HS-5 (cell line): ENCODE results near the gene OVCH1.
A peak's percentile ranks its signal among the peaks of the same experiment; 100 is the strongest.

ENCODE experiments used
- DNase-seq: peaks from one replicate; pipeline ENCODE4 v3.0.0-alpha.2; 2012; ENCODE audit warnings: low read depth

OVCH1 gene, protein sequence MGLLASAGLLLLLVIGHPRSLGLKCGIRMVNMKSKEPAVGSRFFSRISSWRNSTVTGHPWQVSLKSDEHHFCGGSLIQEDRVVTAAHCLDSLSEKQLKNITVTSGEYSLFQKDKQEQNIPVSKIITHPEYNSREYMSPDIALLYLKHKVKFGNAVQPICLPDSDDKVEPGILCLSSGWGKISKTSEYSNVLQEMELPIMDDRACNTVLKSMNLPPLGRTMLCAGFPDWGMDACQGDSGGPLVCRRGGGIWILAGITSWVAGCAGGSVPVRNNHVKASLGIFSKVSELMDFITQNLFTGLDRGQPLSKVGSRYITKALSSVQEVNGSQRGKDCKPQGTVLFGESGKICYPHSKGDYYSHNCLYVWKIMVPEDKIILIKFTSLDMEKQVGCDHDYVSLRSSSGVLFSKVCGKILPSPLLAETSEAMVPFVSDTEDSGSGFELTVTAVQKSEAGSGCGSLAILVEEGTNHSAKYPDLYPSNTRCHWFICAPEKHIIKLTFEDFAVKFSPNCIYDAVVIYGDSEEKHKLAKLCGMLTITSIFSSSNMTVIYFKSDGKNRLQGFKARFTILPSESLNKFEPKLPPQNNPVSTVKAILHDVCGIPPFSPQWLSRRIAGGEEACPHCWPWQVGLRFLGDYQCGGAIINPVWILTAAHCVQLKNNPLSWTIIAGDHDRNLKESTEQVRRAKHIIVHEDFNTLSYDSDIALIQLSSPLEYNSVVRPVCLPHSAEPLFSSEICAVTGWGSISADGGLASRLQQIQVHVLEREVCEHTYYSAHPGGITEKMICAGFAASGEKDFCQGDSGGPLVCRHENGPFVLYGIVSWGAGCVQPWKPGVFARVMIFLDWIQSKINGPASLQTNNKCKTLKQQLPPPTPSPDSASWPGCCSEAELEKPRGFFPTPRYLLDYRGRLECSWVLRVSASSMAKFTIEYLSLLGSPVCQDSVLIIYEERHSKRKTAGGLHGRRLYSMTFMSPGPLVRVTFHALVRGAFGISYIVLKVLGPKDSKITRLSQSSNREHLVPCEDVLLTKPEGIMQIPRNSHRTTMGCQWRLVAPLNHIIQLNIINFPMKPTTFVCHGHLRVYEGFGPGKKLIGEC

GRCh38 chr12:29497588-29497987, at the start of gene OVCH1:
Gene OVCH1, minus strand, starts transcription at chr12:29497686. Its CDS starts 0 bp downstream, at chr12:29497686.
- DNase-seq: no peak

- no peak for DNase-seq
Observed at GRCh38 chr12:29547151-29547632, 49.7 kb upstream of the OVCH1 start.

DNA sequence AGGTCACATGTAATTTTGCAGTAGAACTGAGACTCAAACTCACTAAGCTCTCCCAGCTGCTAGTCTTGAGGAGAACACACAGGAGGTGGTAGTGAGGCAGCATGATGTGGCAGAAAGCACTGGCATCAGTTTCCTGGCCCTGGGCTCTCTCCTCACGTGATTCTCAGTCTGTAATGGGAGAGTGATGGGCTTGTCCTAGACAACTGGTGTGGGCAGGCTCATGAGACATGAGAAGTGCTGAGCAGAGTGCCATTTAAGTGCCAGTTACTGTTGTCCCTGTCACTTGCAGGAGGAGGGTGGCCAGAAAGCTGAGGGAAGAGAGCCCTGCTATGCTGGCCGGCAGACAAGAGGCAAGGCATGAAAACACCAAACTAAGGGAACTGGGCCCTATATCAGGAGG, 48.5 kb upstream of the OVCH1 start:
- no peak for DNase-seq

- DNase-seq: no peak
Observed at GRCh38 chr12:29545102-29545467, 47.6 kb upstream of the OVCH1 start.

DNA sequence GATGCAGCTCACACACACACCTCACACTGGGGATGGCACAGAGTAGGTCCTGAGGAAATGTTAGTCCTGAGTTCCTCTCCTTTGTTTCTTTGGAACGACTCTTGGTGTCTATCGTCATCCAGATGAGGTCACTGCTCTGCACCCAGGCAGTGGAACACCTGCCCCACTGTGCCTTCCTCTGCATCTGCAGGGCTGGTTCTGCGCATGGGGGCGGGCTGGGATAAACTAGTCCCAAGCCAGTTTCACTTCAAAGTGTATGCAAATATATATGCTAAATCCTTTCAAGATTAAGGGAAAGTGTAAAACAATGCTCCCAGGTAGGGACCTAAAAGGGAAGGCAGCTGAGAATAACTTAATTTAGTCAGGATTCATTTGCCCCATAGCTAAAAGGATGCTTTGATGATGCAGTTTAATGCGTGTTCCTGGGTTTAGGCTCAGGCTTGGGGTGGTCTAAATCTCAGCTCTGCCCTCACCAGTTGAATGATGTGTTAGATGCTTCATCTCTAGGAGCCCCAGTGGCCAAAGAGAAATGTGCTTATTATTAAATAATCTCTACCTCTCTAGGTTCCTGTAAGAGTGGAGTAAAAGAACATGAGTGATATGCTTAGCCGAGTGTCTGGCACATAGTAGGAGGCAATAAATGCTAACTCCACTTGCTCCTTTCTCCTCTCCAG, 47.1 kb upstream of the OVCH1 start:
- DNase-seq: no peak

- DNase-seq: no peak
Observed at GRCh38 chr12:29543036-29543435, 45.5 kb upstream of the OVCH1 start.

- DNase-seq: no peak
Observed at GRCh38 chr12:29537298-29537697, 39.8 kb upstream of the OVCH1 start.

GRCh38 chr12:29534935-29535334, 37.4 kb upstream of the OVCH1 start:
- DNase-seq: no peak

- DNase-seq: no peak
Observed at GRCh38 chr12:29533815-29534489, 36.5 kb upstream of the OVCH1 start.

DNA sequence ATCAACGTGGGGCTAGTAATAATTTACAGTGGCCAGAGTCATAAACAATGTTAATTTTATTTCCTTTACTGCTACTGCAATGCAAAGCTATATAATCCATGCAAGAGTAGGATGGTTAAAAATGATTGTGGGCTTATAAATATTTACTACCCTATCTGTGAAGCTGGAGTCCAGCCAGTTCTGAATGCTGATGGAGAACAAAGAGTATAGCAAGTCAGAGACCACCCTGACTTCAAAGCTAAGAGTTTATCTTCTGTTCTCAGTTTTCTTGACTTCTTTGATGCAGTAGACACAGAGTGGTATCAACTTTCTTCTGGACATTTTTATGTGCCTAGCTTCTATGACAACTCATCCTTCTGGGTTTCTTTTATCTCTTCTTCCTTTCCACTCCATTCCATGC, 34.0 kb upstream of the OVCH1 start:
- DNase-seq: no peak

- DNase-seq: no peak
Observed at GRCh38 chr12:29530436-29530835, 33.0 kb upstream of the OVCH1 start.

DNA sequence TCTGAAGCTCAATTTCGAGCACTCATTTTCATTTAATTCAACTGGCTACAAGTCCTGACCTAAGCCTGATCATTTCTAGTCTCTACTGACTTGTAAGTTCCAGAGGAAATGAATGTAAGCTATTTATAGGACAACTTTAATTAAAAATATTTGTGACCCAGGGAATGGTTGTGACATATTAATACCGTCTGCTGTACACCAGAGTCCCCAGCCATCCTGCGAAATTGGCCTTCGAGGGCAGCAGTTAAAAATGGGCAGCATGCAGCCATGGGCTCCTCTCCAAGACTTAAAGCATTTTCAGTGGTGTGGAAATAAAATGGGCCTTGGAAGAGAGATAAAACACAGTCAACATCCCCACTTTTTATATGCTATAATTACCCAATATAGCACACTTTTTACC, 30.7 kb upstream of the OVCH1 start:
- no peak for DNase-seq

- peak; percentile 47 for DNase-seq
Observed at GRCh38 chr12:29521951-29522350, 24.5 kb upstream of the OVCH1 start.

- DNase-seq: peak; percentile 34
Observed at GRCh38 chr12:29519585-29520182, 22.2 kb upstream of the OVCH1 start.

- no peak for DNase-seq
Observed at GRCh38 chr12:29518407-29518806, 20.9 kb upstream of the OVCH1 start.

DNA sequence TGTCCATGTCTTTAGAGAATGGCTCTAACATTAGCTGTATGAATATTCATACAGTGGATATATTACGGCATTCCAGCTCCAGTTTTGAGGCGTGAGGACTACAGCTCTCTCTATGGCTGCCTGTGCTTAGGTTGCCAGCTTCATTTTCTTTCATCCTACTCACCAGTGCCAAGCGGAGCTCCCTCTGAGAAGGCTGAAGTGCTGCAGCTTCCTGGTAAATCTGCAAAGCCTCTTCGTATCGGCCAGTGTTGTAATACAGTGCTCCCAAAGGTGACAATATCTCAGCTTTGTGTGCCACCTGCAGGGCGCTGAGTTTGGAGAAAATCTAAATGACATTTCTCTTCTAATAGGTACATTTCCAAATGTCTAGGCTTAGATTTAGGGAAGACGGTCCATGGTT, 19.8 kb upstream of the OVCH1 start:
- DNase-seq: no peak

DNA sequence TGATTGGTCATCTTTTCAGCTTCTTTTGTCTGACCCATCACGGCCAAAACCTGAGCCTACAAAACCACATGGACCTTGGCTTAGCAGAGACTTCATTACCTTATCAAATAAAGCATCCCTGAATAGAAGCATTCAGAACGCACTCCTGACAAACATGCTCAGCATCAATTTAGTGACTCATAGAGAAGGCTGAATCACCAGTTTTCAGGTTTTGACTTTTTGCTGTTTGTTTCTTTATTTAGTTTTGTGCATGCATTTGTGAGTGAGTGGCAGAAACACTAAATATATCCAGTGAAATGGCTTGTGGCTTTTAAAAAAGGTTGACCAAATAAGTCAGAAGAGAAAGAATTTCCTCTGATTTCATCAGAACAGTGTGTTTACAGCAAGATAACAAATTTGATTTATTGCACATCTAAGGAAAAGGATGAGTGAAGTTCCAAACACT, 19.0 kb upstream of the OVCH1 start:
- peak; percentile 44 for DNase-seq

DNA sequence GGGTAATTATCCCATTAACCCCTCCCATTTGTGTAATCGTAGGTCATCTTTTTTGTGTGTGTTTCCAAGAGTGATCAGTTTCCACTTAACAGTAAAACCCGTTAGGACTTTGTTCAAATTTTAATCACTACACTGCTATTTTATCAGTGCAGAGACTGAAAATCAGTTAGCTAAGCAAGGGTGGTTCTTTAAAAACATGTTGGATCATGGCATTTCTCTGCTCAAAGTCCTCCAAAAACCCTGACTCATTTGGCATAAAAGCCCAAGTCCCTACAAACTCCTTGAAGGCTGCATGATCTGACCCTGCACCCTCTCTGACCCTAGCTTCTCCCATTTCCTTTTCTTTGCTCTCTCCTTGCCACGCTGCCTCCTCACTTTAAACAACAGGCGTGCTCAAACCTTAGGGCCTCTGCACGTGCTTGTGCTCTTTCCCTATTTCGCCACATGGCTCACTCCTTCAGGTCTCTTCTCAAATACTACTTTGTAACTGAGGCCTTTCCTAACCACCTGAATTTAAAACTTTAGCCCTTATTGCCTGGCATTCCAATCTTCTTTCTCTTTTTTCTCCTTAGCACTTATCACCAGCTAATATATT, 13.2 kb upstream of the OVCH1 start:
- no peak for DNase-seq

- no peak for DNase-seq
Observed at GRCh38 chr12:29509503-29509902, 12.0 kb upstream of the OVCH1 start.

DNA sequence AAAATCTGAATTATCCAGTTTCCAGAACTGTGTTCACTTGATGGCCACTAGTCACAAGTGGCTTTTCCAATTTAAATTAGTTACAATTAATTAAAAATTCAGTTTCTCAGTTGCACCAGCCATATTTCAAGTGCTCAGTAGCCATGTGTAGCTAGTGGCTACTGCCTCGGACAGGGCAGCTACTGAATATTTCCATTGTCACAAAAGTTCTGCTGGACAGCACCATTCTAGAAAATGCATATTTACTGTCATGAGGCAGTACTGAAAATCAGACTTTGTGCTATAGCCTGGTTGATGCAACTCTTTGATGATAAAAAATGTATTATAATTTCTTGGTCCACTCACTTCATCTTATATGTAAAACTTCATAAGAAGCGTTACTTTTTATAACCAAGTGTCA, 11.5 kb upstream of the OVCH1 start:
- no peak for DNase-seq

DNA sequence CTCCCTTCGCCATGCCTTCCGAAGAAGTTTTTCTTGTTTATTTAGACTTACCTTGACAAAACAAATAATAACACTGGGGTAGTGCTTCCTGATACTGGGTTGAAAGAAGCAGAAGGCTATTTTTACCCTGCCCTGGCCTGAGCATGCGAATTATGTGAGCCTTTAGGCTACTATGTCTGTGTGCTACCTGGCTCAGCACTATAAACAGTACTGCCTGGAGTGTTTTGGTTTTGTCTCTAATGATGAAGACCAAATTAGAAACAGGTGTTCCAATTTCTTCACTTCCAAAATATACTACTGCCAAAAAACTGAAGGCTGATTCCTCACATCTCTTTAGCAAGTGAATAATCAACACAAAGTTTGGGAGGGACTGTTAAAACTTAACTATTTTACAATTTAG, 7.6 kb upstream of the OVCH1 start:
- no peak for DNase-seq
